Measurements from ENCODE around the gene FOXA3. TPM values are rescaled to one million over a fixed set of nuclear protein-coding genes. Genes with fewer than 3 reads are reported as not detected.

The FOXA3 gene
- total and polyA plus RNA-seq, 2 of the 4 experiments (the other 2 are of a cell fraction): not detected

- ChIA-PET CTCF (interaction anchor here (1.0 kb wide), 1 partner anchor 11 kb away, joined by 4 read pairs; no protein-coding TSS in a partner anchor), POLR2A (ENCODE audit: unreplicated experiment) (no interaction called here)
- WGBS, 2 experiments (ENCODE audit: extremely low coverage in 2 of 2, insufficient read length in 1 of 2): 92% methylated on average over 6 of the region's 16 CpGs; no CpG with 5 or more reads in 1 of the 2 experiments
- H3K4me3 ChIP-seq (ENCODE audit: insufficient read depth, low read depth, low read length): no peak overlapping the region
- no peak overlapping the region for H2AFZ ChIP-seq (replicated peaks; ENCODE audit: low read length, poor library complexity)
- no peak overlapping the region for H2BK20ac ChIP-seq (ENCODE audit: low read depth, low read length)
- H2AK5ac ChIP-seq (ENCODE audit: low read depth, low read length): no peak overlapping the region
- dilution Hi-C loops (cut with HindIII; ENCODE audit: low sequenced_read_pairs, unreplicated experiment) (no loop called here), intact Hi-C loops (cut with micrococcal nuclease) (no loop called here), in situ Hi-C loops (cut with MboI; ENCODE audit: low sequenced_read_pairs) (no loop called here)
- H3K9me3 ChIP-seq (ENCODE audit: control insufficient read depth, insufficient read depth, low read length): no peaks in the 10 kb centered on the region
- no peak overlapping the region for H3K27ac ChIP-seq (ENCODE audit: insufficient read depth, low read length)
- H3K9me1 ChIP-seq (ENCODE audit: insufficient read depth, low read length): no peaks in the 10 kb centered on the region
- peaks cover 87% of the 10 kb centered on the region for H3K36me3 ChIP-seq (ENCODE audit: control insufficient read depth, insufficient read depth, low read length)
- no peak overlapping the region for H2BK15ac ChIP-seq (ENCODE audit: low read depth, low read length)
- H2BK120ac ChIP-seq (ENCODE audit: low read depth, low read length): no peak overlapping the region
- H2AK9ac ChIP-seq (replicated peaks; ENCODE audit: low read depth, low read length, poor library complexity): no peak overlapping the region
- DNase-seq: no peak
- no peak overlapping the region for H2BK5ac ChIP-seq (ENCODE audit: low read depth, low read length, poor library complexity, severe bottlenecking)
- no peak overlapping the region for H3K14ac ChIP-seq (replicated peaks; ENCODE audit: low read depth, low read length)
- H3K79me1 ChIP-seq (ENCODE audit: low read depth in 1 of 2, low read length in 2 of 2): peaks cover 0 to 4% of the 10 kb centered on the region in 2 experiments; a peak in 3 of 4 replicates
- no peak overlapping the region for H4K8ac ChIP-seq (ENCODE audit: low read depth in 2 of 2, low read length in 2 of 2)
- H3K9ac ChIP-seq (ENCODE audit: low read depth, low read length): no peak overlapping the region
- H3K4me1 ChIP-seq (ENCODE audit: control insufficient read depth, insufficient read depth, low read length): no peaks in the 10 kb centered on the region
- no peak overlapping the region for H3K56ac ChIP-seq (ENCODE audit: extremely low read depth, insufficient read depth, low read length)
- H3K18ac ChIP-seq (ENCODE audit: low read depth, low read length): no peak overlapping the region
- H3K4me2 ChIP-seq (ENCODE audit: low read depth, low read length): no peak overlapping the region
- H4K91ac ChIP-seq (ENCODE audit: insufficient read depth, low read depth, low read length): no peak overlapping the region
- H4K20me1 ChIP-seq (ENCODE audit: insufficient read depth, low read length): 0 out of 2 replicates have a peak, but pooled peaks cover 7% of the 10 kb centered on the region
- no peak for TF ChIP-seq RCOR1 (IDR thresholded peaks at IDR 0.05; ENCODE audit: insufficient replicate concordance, low read length)
- no peak overlapping the region for H4K5ac ChIP-seq (ENCODE audit: low read depth, low read length)
- no peak for ATAC-seq (ENCODE audit: low read depth)
- no peaks in the 10 kb centered on the region for H3K27me3 ChIP-seq (ENCODE audit: control insufficient read depth, insufficient read depth, low read length)
- no peak overlapping the region for H3K4ac ChIP-seq (ENCODE audit: low read depth, low read length)
- H3K23ac ChIP-seq (ENCODE audit: low read depth, low read length): no peak overlapping the region
- BruUV-seq (replicated peaks): no TSS peak
These were observed 36.5 kb upstream of the FOXA3 start for GRCh38 chr19:45827459-45828093.

All from IMR-90 (cell line).